IMR-90 (cell line): Measurements from ENCODE around the gene C20orf144. TPM values are rescaled to one million over a fixed set of nuclear protein-coding genes. Genes with fewer than 3 reads are reported as not detected.
"Not testable (repeated sequence)": the region's sequence is repeated elsewhere in the genome, so short reads cannot be mapped to it uniquely, and the experiment has no call there.

Source experiments
- ATAC-seq: fragments of 200-7000 bp; cut with Tn5 transposase; 2 replicates; pipeline ENCODE4 v1.9.1; 2020; ENCODE audit warnings: low read depth, mild to moderate bottlenecking, moderate library complexity
- BruUV-seq: library from RNA; stranded (reverse); fragments of 400-500 nt; replicated peaks from 2 replicates; lab custom pipeline; 2021; lab: Mats Ljungman, UMichigan
- CTCF ChIA-PET: fragments of 300-600 bp; formaldehyde crosslinking; extraction: SDS; loops from one replicate; lab custom pipeline; 2021; ENCODE audit warnings: antibody characterized with exemption; lab: Yijun Ruan, JAX
- POLR2A ChIA-PET: fragments of 300-600 bp; sonication (Branson Sonifier 250); formaldehyde crosslinking; loops from one replicate; lab custom pipeline; 2022; ENCODE audit warnings: antibody characterized with exemption; ENCODE audit not compliant: unreplicated experiment; lab: Charles Lee
- DNase-seq: peaks from one replicate; pipeline ENCODE4 v3.0.0; 2013
- H2AFZ ChIP-seq: replicated peaks from 2 replicates; pipeline ENCODE3; 2013; ENCODE audit warnings: low read length, mild to moderate bottlenecking; ENCODE audit not compliant: poor library complexity
- H2AK5ac ChIP-seq: 2 replicates; pipeline ENCODE4 v1.6.1; 2013; ENCODE audit warnings: low read depth, low read length, inconsistent platforms
- H2AK9ac ChIP-seq: replicated peaks from 2 replicates; pipeline ENCODE3; 2013; ENCODE audit warnings: mild to moderate bottlenecking, low read depth, low read length, moderate library complexity; ENCODE audit not compliant: poor library complexity
- H2BK120ac ChIP-seq: 2 replicates; pipeline ENCODE4 v1.6.1; 2013; ENCODE audit warnings: low read depth, low read length, inconsistent platforms
- H2BK15ac ChIP-seq: 3 replicates; pipeline ENCODE4 v1.6.1; 2013; ENCODE audit warnings: low read depth, low read length, inconsistent platforms
- H2BK20ac ChIP-seq: 2 replicates; pipeline ENCODE4 v1.6.1; 2013; ENCODE audit warnings: low read depth, mild to moderate bottlenecking, inconsistent platforms, low read length, moderate library complexity
- H2BK5ac ChIP-seq: 2 replicates; pipeline ENCODE4 v1.6.1; 2013; ENCODE audit warnings: mild to moderate bottlenecking, low read depth, low read length, inconsistent platforms; ENCODE audit not compliant: poor library complexity, severe bottlenecking
- H3K14ac ChIP-seq: replicated peaks from 2 replicates; pipeline ENCODE4 v1.6.1; 2013; ENCODE audit warnings: low read depth, low read length, inconsistent platforms
- H3K18ac ChIP-seq: 2 replicates; pipeline ENCODE4 v1.6.1; 2013; ENCODE audit warnings: low read depth, low read length, control low read depth
- H3K23ac ChIP-seq: 2 replicates; pipeline ENCODE4 v1.6.1; 2013; ENCODE audit warnings: low read depth, low read length, inconsistent platforms
- H3K27ac ChIP-seq: 2 replicates; pipeline ENCODE4 v1.5.1; 2013; ENCODE audit warnings: mild to moderate bottlenecking, control low read depth, low read length; ENCODE audit not compliant: insufficient read depth
- H3K27me3 ChIP-seq: 2 replicates; pipeline ENCODE4 v1.6.1; 2013; ENCODE audit warnings: low read length; ENCODE audit not compliant: control insufficient read depth, insufficient read depth
- H3K36me3 ChIP-seq: 2 replicates; pipeline ENCODE4 v1.6.1; 2013; ENCODE audit warnings: low read length, mixed read lengths; ENCODE audit not compliant: control insufficient read depth, insufficient read depth
- H3K4ac ChIP-seq: 2 replicates; pipeline ENCODE4 v1.6.1; 2013; ENCODE audit warnings: low read depth, low read length, inconsistent platforms
- H3K4me1 ChIP-seq: 2 replicates; pipeline ENCODE4 v1.6.1; 2013; ENCODE audit warnings: low read length, mixed read lengths; ENCODE audit not compliant: control insufficient read depth, insufficient read depth
- H3K4me2 ChIP-seq: 2 replicates; pipeline ENCODE4 v1.6.1; 2013; ENCODE audit warnings: low read depth, mild to moderate bottlenecking, control low read depth, low read length, moderate library complexity
- H3K4me3 ChIP-seq: 2 replicates; pipeline ENCODE4 v1.5.1; 2013; ENCODE audit warnings: low read depth, mild to moderate bottlenecking, control low read depth, low read length, moderate library complexity; ENCODE audit not compliant: insufficient read depth
- H3K56ac ChIP-seq: 2 replicates; pipeline ENCODE4 v1.6.1; 2013; ENCODE audit warnings: low read length, inconsistent platforms; ENCODE audit not compliant: insufficient read depth; ENCODE audit errors: extremely low read depth
- H3K79me1 ChIP-seq, 2 experiments: 2 replicates each; pipeline ENCODE4 v1.6.1; 2013; ENCODE audit warnings: low read length in 2 of 2, inconsistent platforms in 1 of 2, low read depth in 1 of 2
- H3K9ac ChIP-seq: 2 replicates; pipeline ENCODE4 v1.6.1; 2013; ENCODE audit warnings: low read depth, low read length, control low read depth
- H3K9me1 ChIP-seq: 2 replicates; pipeline ENCODE4 v1.6.1; 2013; ENCODE audit warnings: low read length, inconsistent platforms; ENCODE audit not compliant: insufficient read depth
- H3K9me3 ChIP-seq: 2 replicates; pipeline ENCODE4 v1.6.1; 2013; ENCODE audit warnings: low read length; ENCODE audit not compliant: control insufficient read depth, insufficient read depth
- H4K20me1 ChIP-seq: 2 replicates; pipeline ENCODE4 v1.6.1; 2013; ENCODE audit warnings: low read length, inconsistent platforms; ENCODE audit not compliant: insufficient read depth
- H4K5ac ChIP-seq: 2 replicates; pipeline ENCODE4 v1.6.1; 2013; ENCODE audit warnings: mild to moderate bottlenecking, low read depth, low read length, control low read depth
- H4K8ac ChIP-seq, 2 experiments: 2 replicates each; pipeline ENCODE4 v1.6.1; 2013; ENCODE audit warnings: low read depth in 2 of 2, low read length in 2 of 2, control low read depth in 1 of 2, inconsistent platforms in 1 of 2
- H4K91ac ChIP-seq: 2 replicates; pipeline ENCODE4 v1.6.1; 2013; ENCODE audit warnings: low read depth, low read length, inconsistent platforms; ENCODE audit not compliant: insufficient read depth
- WGBS, 2 experiments: methylation state at CpG; one replicate each; pipeline versions ENCODE4 v1.1.5 to v1.1.7; 2013; ENCODE audit warnings: missing lambda C conversion rate in 2 of 2; ENCODE audit not compliant: insufficient read length in 1 of 2; ENCODE audit errors: extremely low coverage in 2 of 2; 5-methylcytosine and 5-hydroxymethylcytosine counted together
- dilution Hi-C: fragments of 300-500 bp; cut with HindIII; formaldehyde crosslinking; loops from one replicate; pipeline ENCODE4 v1.14.3; 2018; ENCODE audit warnings: low sequenced_read_pairs; ENCODE audit not compliant: unreplicated experiment
- in situ Hi-C: fragments of 300-500 bp; cut with MboI; formaldehyde crosslinking; loops from 3 replicates; pipeline ENCODE4 v1.14.3; 2019; ENCODE audit warnings: low sequenced_read_pairs, inconsistent platforms, mixed read lengths
- intact Hi-C: fragments of 100-400 bp; cut with micrococcal nuclease; formaldehyde crosslinking; loops from 2 replicates; pipeline ENCODE4 v1.10.0; 2022
- polyA plus RNA-seq, 3 experiments: library from polyadenylated mRNA; depleted of rRNA; stranded (reverse); fragments of >200 nt; gene quantifications; 2 replicates each; pipeline ENCODE4 v1.2.3, GENCODE V29; 2012; ENCODE audit warnings: low replicate concordance in 1 of 3
- total RNA-seq: library from RNA; depleted of rRNA; stranded (reverse); fragments of >200 nt; gene quantifications from 2 replicates; pipeline ENCODE4 v1.2.3, GENCODE V29; 2012

The C20orf144 gene
- total and polyA plus RNA-seq, 2 of the 4 experiments (the other 2 are of a cell fraction), result under 0.01 to 0.19 TPM

GRCh38 chr20:33631910-33632309 lies 30.2 kb upstream of the C20orf144 start:
- H3K56ac ChIP-seq, H3K4me3 ChIP-seq, H3K18ac ChIP-seq, DNase-seq, dilution Hi-C loops, H2BK20ac ChIP-seq, H3K14ac ChIP-seq, H3K27ac ChIP-seq, H4K91ac ChIP-seq, H3K4me1 ChIP-seq, H3K27me3 ChIP-seq, H2BK5ac ChIP-seq, H2AK5ac ChIP-seq, CTCF ChIA-PET, H4K20me1 ChIP-seq, H3K9me3 ChIP-seq, H2BK15ac ChIP-seq, H3K4me2 ChIP-seq, H3K79me1 ChIP-seq, H3K4ac ChIP-seq, H2AK9ac ChIP-seq, ATAC-seq, H3K23ac ChIP-seq, H2AFZ ChIP-seq, H4K8ac ChIP-seq, BruUV-seq, H4K5ac ChIP-seq, H3K9ac ChIP-seq, POLR2A ChIA-PET, H2BK120ac ChIP-seq, intact Hi-C loops, in situ Hi-C loops: not testable (repeated sequence)
- Histone ChIP-seq H3K9me1 (peaks cover 15% of the 10 kb centered on the region; the same call in 1 of the 2 replicates), H3K36me3 (peaks cover 45% of the 10 kb centered on the region)
- no CpG with 5 or more reads among the region's 4 CpGs for WGBS, 2 experiments
